Measurements from ENCODE around the gene E2F3.
"Not testable (repeated sequence)": the region's sequence is repeated elsewhere in the genome, so short reads cannot be mapped to it uniquely, and the experiment has no call there.

Gene E2F3

DNA sequence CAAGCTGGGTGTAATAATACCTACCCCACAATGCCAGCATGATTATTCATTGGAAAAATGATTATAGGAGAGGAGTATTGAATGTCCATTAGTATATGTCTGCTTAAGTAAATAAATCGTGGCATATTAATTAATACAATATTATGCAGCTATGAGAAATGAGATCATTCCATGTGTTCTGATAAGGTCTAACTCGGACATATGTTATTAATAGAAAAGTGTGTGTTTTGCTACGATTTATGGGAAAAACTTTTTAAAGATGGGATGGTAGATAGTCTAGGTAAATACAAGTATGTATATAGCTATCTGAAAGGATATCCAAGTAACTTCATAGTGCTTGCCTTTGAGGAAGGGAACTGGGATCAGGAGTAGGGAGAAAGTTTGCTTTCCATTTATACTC is 71.1 kb downstream of the E2F3 start:
- no peak for DNase-seq

DNA sequence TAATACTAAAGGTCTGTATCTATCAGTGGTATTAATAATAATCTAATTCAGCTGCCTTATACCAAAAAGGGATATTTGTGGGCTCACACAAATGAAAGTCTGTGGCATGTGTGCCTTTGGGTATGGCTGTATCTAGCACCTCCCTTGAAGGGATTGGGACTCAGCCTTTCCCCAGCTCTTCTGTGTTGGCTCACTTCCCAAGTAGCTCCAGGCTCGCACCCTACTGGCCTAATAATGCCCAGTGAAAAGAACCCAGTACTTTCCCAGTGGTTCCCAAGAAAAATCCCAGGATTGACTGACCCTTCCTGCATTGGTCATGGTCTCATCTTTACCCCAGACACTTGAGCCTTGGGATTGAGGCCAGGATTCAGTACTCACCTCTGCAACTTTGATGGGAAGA is 71.8 kb downstream of the E2F3 start:
- DNase-seq = no peak

- no peak for DNase-seq
Observed at GRCh38 chr6:20474874-20475542, 73.3 kb downstream of the E2F3 start.

DNA sequence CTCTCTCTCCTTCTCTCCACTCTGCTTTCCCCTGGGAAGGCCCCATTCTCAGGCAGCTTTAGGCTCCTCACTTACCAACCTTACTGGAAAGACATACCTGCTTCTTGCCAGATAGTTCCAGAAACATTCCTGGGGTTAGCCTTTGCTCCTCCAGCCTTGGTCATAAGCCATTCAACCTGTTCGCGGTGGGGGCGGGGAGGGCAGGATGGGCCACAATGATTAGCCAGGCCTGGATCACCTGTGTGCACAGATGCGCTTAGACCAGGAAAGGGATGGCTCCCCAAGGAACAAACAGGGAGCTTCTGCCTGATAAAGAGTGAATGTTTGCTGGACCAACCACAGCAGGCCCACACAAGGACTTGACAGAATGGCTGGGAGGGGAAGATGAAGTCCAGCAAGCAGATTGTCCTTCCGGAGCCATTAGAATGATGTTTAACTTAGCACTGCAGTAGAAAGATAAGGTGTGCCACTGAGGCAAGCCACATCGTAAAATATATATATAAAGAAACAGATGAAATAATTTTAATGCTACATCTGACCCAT is 74.9 kb downstream of the E2F3 start:
- DNase-seq = no peak

- DNase-seq = no peak
Observed at GRCh38 chr6:20477485-20477884, 75.8 kb downstream of the E2F3 start.

DNA sequence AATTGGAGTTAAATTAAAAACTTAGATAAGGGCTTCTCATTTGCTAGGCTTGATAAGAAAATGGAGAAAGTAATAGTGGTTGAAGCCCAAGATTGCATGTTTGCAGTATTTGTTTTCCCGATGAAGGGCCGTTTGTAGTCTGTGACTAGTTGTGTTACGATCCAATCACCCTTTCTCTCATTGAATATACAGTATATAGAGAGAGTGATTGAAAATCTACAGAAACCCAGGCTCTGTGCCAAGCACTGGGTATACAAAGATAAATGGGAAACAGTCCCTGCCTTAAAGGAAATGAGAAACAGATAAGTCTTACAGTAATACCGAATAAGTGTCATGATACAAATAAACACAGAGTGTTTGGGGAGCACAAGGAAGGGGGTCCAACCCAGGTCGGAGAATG is 77.4 kb downstream of the E2F3 start:
- DNase-seq = no peak

DNA sequence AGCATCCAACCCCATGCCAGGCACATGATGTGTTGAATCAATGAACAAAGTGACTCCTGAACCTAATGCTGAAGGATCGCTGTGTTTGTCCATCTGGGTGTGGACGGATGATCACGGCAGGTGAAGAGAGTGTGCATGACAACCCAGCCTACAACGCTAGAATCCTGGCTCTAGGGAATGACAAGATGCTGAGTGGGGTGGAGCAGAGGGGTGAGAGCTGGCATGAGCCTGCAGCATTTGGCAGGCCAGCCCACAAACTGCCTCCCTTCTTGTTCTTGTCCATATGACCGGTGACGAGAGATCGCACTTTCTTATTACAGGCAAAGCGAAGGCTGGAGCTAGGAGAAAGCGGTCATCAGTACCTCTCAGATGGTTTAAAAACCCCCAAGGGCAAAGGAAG is 77.8 kb downstream of the E2F3 start:
- no peak for DNase-seq

- DNase-seq = no peak
Observed at GRCh38 chr6:20481281-20481680, 79.6 kb downstream of the E2F3 start.

DNA sequence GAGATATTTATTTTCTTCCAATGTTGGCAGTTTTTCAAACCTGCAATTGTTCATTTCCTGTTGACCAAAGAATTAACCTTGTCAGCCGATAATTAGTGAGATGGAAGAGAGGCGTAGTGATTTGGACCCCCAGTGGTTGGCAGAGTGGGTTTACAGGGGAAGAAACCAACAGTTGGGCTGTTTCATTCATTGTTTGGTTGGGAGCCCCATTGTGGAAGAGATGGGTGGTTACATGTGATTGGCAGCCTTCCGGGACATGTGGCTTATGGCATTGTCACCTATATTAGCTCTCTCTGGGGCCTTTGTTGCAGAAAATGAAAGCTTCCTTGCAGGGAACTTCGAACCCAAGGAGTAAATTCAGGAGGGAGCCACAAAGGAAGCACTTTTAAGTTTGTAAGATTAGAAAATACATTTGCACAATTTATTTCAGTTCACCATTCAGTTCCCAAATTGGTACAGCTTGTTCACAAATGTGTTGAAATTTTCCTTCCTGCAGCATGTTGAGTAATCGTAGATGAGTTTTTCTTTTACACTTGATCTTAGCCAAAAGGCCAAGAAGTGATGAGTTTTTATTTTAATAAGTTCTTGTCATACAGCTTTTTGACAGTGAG is 82.3 kb downstream of the E2F3 start:
- DNase-seq = no peak

- no peak for DNase-seq
Observed at GRCh38 chr6:20486641-20487040, 85.0 kb downstream of the E2F3 start.

DNA sequence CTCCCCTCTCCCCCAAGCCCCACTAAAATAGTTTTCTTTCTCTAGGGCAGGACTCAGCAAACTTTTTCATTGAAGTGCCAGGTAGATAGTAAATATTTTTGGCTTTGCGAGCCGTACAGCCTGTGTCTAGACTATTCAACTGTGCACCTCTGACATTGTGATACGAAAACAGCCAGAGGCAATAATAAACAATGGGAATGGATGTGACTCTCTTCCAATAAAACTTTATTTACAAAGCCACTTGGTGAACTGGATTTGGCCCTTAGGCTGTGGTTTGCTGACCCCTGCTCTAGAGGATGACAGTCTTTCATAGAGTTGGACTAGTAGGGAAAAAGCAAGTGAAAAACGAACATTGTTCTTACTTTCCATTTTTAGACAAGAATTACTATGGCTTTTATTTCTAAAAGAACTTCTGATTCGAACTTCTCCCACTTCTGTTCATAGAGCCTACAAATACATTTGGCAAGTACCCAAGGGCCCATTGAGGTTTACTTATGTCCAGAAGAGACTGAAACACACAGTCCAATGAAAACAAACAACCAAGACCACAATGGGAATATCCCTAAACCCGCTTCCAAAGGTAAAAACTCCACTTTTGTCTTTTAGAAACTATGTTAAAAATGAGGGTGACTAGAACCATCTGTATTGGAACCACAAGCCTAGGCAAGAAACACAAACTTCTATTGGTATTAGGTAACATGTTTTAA is 86.1 kb downstream of the E2F3 start:
- DNase-seq = no peak

GRCh38 chr6:20490591-20490990 is 88.9 kb downstream of the E2F3 start:
- DNase-seq = no peak

DNA sequence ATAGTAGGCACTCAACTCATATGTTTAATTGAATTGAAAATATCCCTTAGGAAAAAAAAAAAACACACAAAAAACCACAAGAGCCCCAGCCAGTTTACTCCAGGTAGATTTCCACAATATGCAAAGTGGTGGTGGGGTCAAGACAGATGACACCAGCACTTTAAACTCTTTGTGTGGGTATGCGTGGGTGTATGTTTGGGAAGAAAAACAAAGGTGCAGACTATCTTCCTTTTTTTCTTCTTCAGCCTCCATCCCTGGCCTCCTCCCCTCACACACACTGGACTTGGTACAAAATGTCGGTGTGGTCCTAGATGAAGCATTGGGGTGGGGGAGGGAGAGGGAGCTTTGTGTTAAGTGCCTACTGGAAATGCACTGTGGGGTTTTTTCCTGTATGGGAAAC is 90.4 kb downstream of the E2F3 start:
- no peak for DNase-seq

DNA sequence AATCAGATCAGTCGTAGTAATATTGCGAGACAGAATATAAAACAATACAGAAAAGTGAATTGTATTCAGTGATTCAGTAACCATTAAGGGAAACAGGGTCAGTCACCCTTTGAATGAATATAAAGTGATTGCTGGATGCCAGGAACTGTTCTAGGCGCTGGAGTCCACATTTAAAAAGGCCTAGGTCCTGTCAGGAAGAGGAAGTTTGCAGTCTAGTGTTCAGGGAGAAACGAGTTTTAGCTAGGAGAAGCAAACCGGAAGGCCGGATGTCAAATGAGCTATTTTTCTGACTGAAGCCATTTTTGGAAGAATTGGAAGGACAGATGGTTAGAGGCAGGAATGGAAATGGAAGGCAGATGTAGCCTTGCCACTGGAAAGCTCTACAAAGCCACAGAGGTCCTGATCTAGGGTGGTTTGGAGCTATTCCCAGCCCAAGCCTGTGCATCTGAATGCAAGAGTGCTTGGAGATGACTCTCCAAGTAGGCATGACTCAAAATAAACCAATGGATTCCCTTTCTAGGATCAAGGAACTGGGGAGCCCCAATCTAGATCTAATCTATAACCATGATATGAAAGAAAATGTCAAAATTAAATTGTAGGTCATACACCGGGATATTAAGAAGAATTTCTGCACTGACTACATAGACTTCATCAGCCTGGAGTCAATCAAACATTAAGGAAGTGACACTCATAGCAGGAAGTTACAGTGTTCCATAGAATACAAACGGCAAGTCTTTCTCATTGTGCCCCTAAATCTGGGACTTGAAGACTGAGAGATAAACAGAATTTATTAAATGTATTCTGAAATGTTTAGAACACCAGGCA is 95.7 kb downstream of the E2F3 start:
- DNase-seq = no peak

DNA sequence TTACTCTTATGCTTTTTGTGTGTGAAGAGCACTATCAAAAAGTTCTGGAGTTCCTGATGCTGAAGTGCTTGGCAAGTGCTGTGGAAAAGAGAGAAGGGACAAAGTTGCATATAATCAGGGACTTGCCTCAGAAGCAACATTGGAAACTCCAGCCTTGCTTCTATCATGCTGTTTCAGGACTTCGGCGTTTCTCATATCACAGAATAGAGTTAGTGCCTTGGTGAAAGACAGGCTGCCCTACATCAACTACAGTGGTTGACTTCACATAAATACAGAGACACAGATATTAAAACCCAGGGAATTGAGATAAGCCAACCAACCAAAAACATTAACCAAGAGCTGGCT is 96.3 kb downstream of the E2F3 start:
- no peak for DNase-seq

DNA sequence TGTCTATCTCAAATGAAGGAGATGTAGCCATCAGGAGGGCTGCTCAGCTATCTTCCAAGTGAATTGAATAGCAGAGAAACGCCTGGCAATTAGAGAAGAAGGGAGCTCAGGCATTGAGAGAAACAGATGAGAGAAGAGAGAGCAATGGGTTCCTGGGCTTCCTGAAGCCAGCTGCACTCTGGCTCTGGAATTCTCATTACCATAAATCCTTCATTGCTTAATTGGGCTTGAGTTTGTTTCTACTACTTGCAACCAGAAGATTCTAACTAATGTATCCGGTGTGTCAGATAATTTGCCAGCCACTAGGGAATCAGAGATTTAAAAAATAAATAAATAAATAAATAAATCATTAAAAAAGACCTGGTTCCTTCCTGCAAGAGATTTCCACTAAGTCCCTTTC is 107.5 kb downstream of the E2F3 start:
- DNase-seq = no peak

GRCh38 chr6:20511852-20512251 is 110.2 kb downstream of the E2F3 start:
- no peak for DNase-seq

- not testable (repeated sequence) for DNase-seq
Observed at GRCh38 chr6:20525208-20525607, 123.5 kb downstream of the E2F3 start.

DNA sequence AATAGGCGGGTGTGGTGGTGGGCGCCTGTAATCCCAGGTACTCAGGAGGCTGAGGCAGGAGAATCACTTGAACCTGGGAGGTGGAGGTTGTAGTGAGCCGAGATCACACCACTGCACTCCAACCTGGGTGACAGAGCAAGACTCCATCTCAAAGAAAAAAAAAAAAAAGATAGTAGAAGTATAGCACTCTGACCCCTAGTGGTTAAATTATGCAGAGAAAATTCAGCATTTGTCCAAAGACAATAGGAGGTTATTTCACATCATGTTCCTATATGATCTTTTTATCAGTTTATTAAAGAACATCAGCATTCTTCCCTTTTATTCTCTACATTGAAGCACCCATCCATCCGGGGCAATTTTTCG is 127.4 kb downstream of the E2F3 start:
- DNase-seq = not testable (repeated sequence)

DNA sequence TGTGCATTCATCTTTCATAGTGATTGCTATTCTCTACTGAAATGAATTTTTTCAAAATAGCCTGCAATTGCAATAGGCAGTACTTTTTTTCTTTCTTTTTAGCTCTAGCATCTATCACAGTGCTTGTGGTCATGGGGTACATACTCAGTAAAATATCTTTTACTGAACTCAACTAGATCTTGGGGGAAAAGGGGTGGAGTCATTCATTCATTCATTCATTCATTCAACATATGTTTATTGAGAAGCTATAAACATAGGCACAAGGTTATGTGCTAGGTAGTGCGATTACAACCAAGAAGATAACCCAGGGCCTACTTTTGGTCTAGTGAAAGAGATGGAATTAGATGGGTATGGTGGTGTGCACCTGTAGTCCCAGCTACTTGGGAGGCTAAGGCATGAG is 131.2 kb downstream of the E2F3 start:
- DNase-seq = no peak

DNA sequence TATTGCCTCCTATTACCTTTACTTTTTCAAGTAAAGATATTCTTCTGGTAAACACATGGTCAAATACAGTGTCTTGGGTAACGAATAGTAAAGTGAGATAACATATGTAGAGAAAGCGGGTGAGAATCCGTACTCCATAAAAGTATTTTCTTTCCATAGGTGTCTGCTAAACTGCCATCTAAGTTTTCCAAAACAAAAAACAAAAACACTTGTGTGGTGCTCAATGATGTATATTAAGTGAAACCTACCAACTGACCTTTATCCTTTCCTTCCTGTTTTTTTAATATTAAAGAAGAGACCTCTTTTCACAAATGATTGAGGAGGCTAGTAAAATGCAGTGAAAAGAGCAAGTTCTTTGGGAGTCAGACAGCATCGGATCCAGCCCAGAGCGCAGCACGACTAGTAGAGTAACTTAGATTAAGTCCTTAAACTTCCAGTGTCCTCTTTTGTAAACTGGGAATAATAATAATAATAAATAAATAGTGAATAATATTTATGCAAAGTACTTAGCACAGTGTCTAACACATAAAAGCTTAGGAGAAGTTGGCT is 132.1 kb downstream of the E2F3 start:
- DNase-seq = no peak

DNA sequence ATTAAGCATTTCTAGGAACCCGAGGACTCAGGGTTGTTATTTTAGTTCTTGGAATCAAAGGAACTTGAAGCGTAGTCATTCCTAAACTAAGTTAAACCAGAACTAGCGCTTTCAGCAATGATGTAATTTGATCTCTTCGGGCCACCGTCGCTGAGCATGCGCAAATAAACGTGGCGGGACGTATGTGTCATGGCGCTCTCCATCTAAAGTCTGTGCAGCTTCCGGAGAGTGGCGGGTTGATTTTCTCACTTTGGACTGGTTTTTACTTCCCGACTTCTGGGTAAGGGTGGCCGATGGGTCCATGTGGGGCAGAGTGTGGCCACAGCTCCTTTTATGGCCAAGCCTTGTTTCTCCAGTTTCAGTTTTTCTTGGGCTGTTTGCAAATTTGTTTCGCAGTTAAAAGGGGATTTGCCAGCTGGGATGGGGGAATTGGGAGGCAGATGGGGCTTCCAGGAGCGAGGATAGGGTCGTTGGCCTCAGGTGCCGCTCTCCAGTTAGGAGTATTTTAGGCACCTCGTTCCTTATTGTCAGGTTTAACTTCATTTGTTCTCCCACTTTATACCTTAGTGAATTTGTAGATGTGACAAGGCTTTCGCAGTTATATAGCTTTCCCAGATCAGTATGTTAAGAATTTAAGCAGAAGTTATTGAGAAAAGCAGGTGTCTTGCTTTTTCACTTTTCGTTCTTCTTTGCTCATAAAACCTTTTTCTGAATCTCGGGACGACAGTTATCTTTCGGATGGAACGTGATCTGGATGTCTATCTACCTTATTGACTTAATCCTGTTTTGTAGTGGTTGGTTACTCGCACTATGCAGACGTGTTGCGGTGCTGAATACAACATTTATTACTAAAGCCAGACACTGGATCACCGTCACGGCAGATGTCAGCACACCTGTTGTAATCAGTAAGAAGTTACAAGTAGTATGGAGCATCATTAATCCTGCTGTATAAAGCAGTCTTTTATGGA is 132.9 kb downstream of the E2F3 start, which contains the start of gene CDKAL1:
CDKAL1 (plus strand) TSS at position 163 of the 968 bp plus-strand sequence. CDS start 11,894 bp downstream, outside the sequence.
- peak; percentile 60 for DNase-seq
